Activated CD4-positive, alpha-beta T cell treated with anti-CD3 and anti-CD28 coated beads for 36 hours (primary cell): ENCODE results near the gene CAMTA1. TPM values are rescaled to one million over a fixed set of nuclear protein-coding genes. Genes with fewer than 3 reads are reported as not detected.

Experiments
- ATAC-seq: fragments of 200-7000 bp; cut with Tn5 transposase; one replicate; pipeline ENCODE4 v1.10.0; 2021; ENCODE audit warnings: mild to moderate bottlenecking, moderate library complexity
- CTCF ChIA-PET: fragments of 350-600 bp; sonication (Branson Sonifier 250); formaldehyde crosslinking; loops from one replicate; lab custom pipeline; 2021; ENCODE audit warnings: antibody characterized with exemption; lab: Charles Lee
- POLR2A ChIA-PET: fragments of 350-600 bp; sonication (Branson Sonifier 250); formaldehyde crosslinking; loops from one replicate; lab custom pipeline; 2021; ENCODE audit warnings: antibody characterized with exemption, inconsistent platforms; lab: Charles Lee
- DNase-seq: peaks from one replicate; pipeline ENCODE4 v3.0.0-alpha.2; 2020
- H3K27ac Mint-ChIP-seq: one replicate; pipeline ENCODE4 v1.8.0; 2021; ENCODE audit warnings: mixed read lengths
- H3K27me3 Mint-ChIP-seq: one replicate; pipeline ENCODE4 v1.8.0; 2021; ENCODE audit warnings: mixed read lengths
- H3K36me3 Mint-ChIP-seq: one replicate; pipeline ENCODE4 v1.8.0; 2021; ENCODE audit warnings: low read depth, mixed read lengths
- H3K4me1 Mint-ChIP-seq: one replicate; pipeline ENCODE4 v1.8.0; 2021; ENCODE audit warnings: mixed read lengths
- H3K4me3 Mint-ChIP-seq: one replicate; pipeline ENCODE4 v1.8.0; 2021; ENCODE audit warnings: mild to moderate bottlenecking, moderate library complexity, mixed read lengths
- H3K9me3 Mint-ChIP-seq: one replicate; pipeline ENCODE4 v1.8.0; 2021; ENCODE audit warnings: low read depth, mixed read lengths
- intact Hi-C, 2 experiments: fragments of 100-400 bp; cut with DNase I in 1 of 2; cut with micrococcal nuclease in 1 of 2; formaldehyde crosslinking; loops; one replicate each; pipeline versions ENCODE4 v1.14.2 to v1.15.1; 2022 to 2024; cut with DNase I, micrococcal nuclease
- total RNA-seq, 2 experiments: library from RNA; stranded (reverse); gene quantifications; one replicate each; pipeline ENCODE4 v1.2.3, GENCODE V29; 2021

The CAMTA1 gene
- total RNA-seq, 2 experiments from 2014 or later, result 62.3 to 76.7 TPM

DNA sequence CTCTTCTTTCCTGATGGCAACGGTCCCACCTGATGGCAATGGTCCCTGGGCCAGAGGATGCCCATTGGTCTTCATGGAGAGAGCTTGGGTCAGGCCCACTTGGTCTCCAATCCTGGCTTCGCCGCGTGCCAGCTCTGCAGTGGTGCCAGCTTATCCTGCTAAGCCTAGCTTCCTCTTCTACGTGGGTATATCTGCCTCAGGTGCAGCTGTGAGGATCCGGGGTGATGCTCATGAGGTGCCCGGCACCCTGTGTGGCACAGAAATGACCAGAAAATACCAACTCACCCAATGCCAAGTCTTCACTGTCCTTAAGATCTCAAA is 437.4 kb downstream of the CAMTA1 start:
- DNase-seq (no peak), ATAC-seq (no peak)
- Mint-ChIP-seq H3K27ac (no peak overlapping the region), H3K9me3 (no peaks in the 10 kb centered on the region), H3K36me3 (no peaks in the 10 kb centered on the region), H3K4me3 (no peak overlapping the region), H3K4me1 (no peaks in the 10 kb centered on the region), H3K27me3 (peaks cover 12% of the 10 kb centered on the region)
- CTCF ChIA-PET, result no interaction called here
- POLR2A ChIA-PET, result no interaction called here
- intact Hi-C loops, result loop anchor here in 1 of 2 experiments (5.0 kb wide), 1 partner anchor 425 kb away; no protein-coding TSS in a partner anchor

DNA sequence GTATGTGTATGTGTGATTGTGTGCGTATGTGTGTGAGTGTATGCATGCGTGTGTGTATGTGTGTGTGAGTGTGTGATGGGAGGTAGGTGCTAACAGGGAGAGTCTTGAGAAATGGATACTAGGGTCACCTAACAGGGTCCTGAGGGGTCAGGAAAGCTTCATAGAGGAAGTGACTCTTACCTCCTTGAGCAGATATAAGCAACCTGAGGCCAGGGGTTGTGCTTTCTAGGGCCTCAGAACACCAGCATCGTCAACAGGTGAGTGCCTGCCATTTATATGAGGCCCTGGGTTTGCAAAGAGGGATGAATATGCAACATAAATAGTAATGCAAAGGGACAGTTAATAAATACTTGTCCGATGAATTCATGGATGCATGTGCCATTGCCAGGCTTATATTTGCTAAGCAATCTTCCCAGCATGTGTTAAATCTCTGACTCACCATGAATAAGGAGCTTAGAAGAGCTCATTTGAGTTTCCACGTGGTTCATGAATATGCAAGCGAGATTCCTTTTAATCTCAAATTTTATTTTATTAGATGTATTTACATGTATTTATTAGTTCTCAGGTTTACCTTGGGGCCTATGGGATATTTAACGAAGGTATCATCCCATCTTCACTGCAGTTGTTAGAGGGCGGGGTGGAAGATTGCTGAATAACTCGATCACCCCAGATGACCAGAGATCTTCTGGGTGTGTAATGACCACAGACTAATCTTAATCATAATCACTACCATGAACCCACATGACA is 438.3 kb downstream of the CAMTA1 start:
- DNase-seq, result no peak
- no peak for ATAC-seq
- ChIA-PET POLR2A (no interaction called here), CTCF (no interaction called here)
- Mint-ChIP-seq H3K36me3 (no peaks in the 10 kb centered on the region), H3K27me3 (peaks cover 8% of the 10 kb centered on the region), H3K4me1 (no peaks in the 10 kb centered on the region), H3K4me3 (no peak overlapping the region), H3K27ac (no peak overlapping the region), H3K9me3 (no peaks in the 10 kb centered on the region)
- intact Hi-C loops, result loop anchor here in 1 of 2 experiments (5.0 kb wide), 1 partner anchor 424 kb away; no protein-coding TSS in a partner anchor

DNA sequence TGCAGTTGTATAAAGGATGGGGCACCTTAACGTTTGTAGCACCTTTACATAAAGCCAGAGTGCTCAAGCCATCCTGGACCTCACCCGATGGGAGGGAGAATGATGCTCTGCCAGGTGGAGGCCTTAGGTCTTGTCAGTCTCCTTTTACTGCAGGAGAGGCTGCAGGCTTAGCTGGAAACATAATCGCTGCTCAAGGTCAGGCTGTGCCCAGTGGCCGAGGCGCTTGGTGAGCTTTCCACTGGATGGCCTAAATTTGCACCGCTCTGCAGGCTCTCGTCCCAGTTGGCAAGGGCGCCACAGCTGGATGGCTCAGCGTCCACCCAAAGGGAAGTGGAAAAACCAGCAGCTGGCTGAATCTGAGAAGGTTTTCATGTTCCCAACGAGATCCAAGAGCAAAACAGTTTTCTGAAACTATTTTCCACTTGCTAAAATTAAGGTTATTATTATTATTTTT is 438.9 kb downstream of the CAMTA1 start:
- H3K9me3 Mint-ChIP-seq, result no peaks in the 10 kb centered on the region
- no peak overlapping the region for H3K4me3 Mint-ChIP-seq
- no peak overlapping the region for H3K27ac Mint-ChIP-seq
- peaks cover 5% of the 10 kb centered on the region for H3K27me3 Mint-ChIP-seq
- no peaks in the 10 kb centered on the region for H3K36me3 Mint-ChIP-seq
- POLR2A ChIA-PET, result no interaction called here
- no peak for ATAC-seq
- no peaks in the 10 kb centered on the region for H3K4me1 Mint-ChIP-seq
- CTCF ChIA-PET, result no interaction called here
- intact Hi-C loops, result loop anchor here in 1 of 2 experiments (5.0 kb wide), 1 partner anchor 423 kb away; no protein-coding TSS in a partner anchor
- no peak for DNase-seq

DNA sequence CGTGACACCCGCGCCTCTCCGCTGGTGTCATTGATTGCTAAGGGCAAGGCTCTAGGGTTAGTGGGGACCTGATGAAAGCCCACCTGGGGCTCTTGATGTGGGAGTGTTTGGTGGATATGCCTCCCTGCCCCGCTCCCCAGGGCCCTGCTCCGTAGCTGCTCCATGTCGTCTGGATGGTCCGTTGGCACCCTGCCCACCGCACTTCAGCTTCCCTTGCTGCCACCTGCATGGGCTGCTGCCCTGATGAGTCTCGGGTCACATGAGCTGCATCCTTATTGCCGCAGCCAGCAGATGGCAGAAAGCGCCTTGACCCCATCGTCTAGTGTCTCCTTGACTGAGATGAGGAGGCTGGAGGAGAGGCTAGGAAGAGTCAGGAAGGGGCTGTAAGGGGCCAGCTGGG is 439.4 kb downstream of the CAMTA1 start:
- DNase-seq (peak; percentile 17), ATAC-seq (no peak)
- no peaks in the 10 kb centered on the region for H3K36me3 Mint-ChIP-seq
- no peaks in the 10 kb centered on the region for H3K9me3 Mint-ChIP-seq
- intact Hi-C loops, result loop anchor here in 1 of 2 experiments (5.0 kb wide), 1 partner anchor 423 kb away; no protein-coding TSS in a partner anchor
- H3K27ac Mint-ChIP-seq, result no peak overlapping the region
- H3K4me3 Mint-ChIP-seq, result no peak overlapping the region
- ChIA-PET POLR2A (no interaction called here), CTCF (no interaction called here)
- H3K27me3 Mint-ChIP-seq, result peaks cover 3% of the 10 kb centered on the region
- no peaks in the 10 kb centered on the region for H3K4me1 Mint-ChIP-seq

DNA sequence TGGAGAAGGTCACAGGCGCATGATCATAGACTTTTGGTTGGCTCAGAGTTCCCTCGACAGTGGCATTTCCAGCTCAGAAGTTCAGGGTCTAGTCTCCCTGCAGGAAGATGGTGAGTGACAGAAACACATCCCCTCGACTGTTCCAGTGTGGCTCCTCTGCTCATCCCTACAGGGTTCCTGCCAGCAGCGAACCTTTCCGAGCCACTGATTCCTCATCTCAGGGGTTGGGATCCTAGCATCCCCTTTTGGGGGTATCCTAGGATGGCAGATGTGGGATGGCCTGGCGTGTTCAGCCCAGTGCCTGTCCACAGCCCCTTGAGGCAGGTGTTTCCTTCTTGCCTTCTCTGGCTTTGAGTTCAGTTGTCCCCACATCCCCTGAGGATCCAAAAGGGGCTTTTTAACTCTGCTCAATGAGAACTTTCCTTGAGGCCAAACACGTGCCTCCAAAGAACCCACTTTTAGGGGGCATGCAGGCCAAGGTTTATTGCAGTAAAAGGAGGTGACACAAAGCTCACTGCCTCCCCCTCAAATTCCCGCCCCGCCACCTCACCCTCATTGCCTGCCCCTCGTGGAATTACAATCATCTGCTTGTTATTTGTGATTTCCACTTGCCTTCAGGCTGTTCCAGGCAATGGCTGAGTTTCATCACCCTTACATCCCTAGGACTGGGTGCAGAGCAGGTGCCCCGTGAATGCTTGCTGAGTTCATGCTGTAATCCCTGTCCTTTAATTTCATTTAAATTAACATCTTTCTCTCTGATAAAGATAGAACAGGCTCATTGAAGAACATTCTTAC is 440.7 kb downstream of the CAMTA1 start:
- no peak for DNase-seq
- ChIA-PET POLR2A (no interaction called here), CTCF (interaction anchor here (0.6 kb wide), 1 partner anchor 429 kb away, joined by 3 read pairs; no protein-coding TSS in a partner anchor)
- Mint-ChIP-seq H3K36me3 (no peaks in the 10 kb centered on the region), H3K4me1 (no peaks in the 10 kb centered on the region), H3K27me3 (peaks cover 2% of the 10 kb centered on the region), H3K4me3 (no peak overlapping the region), H3K27ac (no peak overlapping the region), H3K9me3 (no peaks in the 10 kb centered on the region)
- ATAC-seq, result no peak
- intact Hi-C loops, result no loop called here

DNA sequence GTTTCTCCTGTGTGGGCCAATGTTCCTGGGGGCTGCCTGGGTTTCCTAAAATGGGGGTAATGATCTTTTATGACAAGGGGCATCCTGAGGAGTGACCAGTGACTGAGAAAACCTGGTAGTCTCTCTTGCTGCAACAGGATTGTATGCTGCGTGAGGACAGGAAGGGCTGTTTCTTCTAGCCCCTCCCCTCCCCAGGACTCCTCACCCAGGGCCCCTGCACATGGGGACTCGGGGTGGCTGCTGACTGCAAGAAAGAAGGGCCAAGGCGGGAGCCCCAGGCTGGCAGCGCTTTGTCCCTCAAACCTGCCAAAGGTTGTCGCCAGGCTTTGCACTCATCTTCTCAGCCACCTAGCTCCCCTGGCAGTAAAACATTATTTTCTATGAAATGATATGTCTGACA is 442.4 kb downstream of the CAMTA1 start:
- peaks cover 2% of the 10 kb centered on the region for H3K27me3 Mint-ChIP-seq
- no peaks in the 10 kb centered on the region for H3K36me3 Mint-ChIP-seq
- intact Hi-C loops, result no loop called here
- no peak overlapping the region for H3K27ac Mint-ChIP-seq
- no peak for ATAC-seq
- H3K9me3 Mint-ChIP-seq, result no peaks in the 10 kb centered on the region
- no peak overlapping the region for H3K4me3 Mint-ChIP-seq
- POLR2A ChIA-PET, result no interaction called here
- DNase-seq, result no peak
- CTCF ChIA-PET, result no interaction called here
- no peaks in the 10 kb centered on the region for H3K4me1 Mint-ChIP-seq

DNA sequence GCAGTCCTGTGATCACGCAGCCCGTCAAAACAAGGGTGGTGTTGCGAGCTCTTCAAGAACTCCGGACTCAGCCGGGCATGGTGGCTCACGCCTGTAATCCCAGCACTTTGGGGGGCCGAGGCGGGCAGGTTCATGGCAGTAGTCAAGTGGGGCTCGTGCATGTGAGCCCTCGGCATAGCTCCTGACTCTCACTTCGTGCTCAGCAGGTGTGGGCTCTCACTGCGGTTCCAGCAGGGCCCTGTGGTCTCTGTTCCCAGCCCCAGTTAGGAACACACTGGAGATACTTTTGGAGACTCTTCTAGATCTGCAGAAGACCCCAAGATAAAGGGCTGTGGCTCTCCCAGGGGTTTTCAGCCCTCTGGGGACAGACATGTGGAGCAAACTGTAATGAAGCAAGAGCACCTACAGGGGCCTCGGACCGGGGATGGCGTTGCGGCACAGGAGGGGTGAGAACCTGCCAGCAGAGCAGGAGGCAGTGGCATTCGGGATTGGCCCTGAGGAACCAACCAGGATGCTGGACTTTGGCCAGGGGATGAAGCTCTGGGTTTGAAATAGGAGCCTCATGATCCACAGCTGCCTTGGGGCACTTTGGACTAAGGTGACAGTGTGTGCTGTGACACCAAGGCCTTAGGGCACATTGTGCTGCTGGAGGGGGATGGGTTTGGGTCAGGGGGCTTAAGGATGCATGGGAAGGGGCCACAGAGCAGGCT is 443.2 kb downstream of the CAMTA1 start:
- Mint-ChIP-seq H3K36me3 (no peaks in the 10 kb centered on the region), H3K4me3 (no peak overlapping the region), H3K4me1 (no peaks in the 10 kb centered on the region), H3K9me3 (no peaks in the 10 kb centered on the region), H3K27me3 (peaks cover 2% of the 10 kb centered on the region), H3K27ac (no peak overlapping the region)
- POLR2A ChIA-PET, result no interaction called here
- intact Hi-C loops, result no loop called here
- DNase-seq, result no peak
- CTCF ChIA-PET, result no interaction called here
- ATAC-seq, result no peak

DNA sequence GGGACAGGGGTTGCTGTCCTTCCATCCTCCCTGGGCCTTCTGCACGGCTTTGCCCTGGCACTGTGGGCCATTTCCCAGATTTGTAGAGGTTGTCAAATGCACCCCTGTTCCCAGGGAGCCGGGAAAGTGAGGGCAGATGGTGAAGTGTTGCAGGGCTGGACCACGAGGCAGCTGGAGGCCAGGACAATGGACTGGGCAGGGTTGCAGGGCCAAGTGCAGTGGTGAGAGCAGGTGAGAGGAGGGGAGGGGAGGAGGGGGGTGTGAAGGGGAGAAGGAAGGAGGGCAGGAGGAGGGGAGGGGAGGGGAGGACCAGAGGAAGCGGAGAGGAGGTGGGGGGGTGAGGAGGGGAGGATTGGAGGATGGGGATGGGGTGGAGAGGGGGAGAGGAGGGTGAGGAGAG is 443.9 kb downstream of the CAMTA1 start:
- no peak for DNase-seq
- Mint-ChIP-seq H3K4me1 (no peaks in the 10 kb centered on the region), H3K27ac (no peak overlapping the region), H3K4me3 (no peak overlapping the region), H3K27me3 (peaks cover 2% of the 10 kb centered on the region), H3K36me3 (no peaks in the 10 kb centered on the region), H3K9me3 (no peaks in the 10 kb centered on the region)
- intact Hi-C loops, result no loop called here
- ATAC-seq, result no peak
- POLR2A ChIA-PET, result no interaction called here
- CTCF ChIA-PET, result no interaction called here

DNA sequence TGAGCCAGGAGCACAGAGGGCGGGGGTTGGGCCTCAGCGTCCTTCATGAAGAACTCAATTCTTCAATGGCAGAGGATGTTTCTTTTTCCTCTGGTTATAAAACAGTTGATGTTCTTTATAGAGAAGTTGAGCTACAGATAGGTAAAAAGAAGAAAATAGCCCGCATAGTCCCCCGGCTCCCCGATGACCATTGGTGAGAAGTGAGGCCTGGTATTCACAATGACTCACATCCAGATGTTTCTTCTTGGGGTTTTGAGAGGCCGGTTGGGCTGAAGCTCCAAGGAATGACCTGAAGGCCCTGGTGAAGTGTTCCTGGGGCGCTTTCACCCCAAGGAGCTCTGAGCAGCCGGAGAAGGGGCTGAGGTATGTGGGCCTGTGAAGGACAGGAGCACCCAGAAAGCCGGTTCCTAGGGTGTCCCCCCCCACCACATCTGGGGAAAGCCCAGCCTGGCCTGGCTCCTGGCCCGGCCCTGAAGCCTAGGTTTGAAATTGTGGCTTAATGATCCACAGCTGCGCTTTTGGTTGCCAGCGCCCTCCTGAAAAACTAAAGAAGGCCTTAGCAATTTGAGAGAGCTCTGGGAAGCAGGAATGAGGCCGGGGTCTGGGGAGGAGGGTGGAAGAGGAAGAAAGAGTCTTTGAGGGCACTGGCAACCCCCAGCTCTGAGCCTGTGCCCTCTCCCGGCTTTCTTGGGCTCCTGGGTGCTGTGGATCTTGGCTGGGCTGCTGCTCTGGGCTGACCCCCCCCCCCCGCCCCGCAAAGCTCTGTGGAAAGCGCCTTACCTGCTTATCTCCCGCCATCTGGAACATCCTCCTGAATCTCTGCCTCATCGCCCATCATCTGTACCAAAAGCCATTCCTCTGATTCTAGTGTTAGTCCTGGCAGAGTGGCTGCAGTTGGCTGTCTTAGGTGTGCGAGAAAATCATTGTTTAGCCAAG is 444.7 kb downstream of the CAMTA1 start:
- POLR2A ChIA-PET, result no interaction called here
- intact Hi-C loops, result no loop called here

DNA sequence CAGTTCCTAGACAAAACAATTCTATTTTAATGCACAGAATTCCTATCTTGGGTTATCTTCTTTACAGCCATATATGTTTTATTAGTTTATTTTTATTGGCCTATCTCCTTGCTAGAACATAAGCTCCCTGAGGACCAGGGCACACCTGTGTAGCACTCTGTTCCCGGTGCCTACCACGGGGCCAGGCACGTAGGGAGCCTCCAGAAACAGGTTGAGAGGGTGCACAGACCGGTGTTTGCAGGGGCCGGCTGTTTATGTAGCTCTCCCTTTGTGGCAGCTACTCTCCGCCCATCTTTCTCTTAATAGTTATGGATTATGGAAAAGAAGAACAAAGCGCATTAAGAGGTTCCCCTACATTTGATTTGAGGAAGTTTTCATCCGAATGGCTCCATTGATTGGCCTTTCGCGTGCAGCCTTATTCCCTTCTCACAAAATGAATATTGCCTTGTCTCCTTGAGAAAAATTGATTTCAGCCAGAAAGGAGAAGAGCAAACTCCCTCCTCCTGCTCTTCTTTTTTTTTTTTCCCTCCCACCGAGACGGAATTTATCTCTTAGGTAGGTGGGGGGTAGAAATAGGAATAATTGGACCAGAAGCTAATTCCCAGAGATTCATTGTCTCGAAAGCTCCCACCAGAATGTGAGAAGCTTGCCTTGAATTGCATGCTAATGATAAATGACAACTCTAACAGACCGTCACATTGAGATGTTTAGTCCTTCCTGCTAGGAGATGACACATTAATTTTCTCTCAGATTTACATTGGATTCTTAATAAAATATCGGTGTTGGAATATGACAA is 447.4 kb downstream of the CAMTA1 start:
- intact Hi-C loops, result no loop called here
- no peak overlapping the region for H3K27ac Mint-ChIP-seq
- H3K27me3 Mint-ChIP-seq, result peaks cover 6% of the 10 kb centered on the region
- H3K4me3 Mint-ChIP-seq, result no peak overlapping the region
- ChIA-PET CTCF (interaction anchor here (0.5 kb wide), 1 partner anchor 75 kb away, joined by 3 read pairs; no protein-coding TSS in a partner anchor), POLR2A (no interaction called here)
- no peaks in the 10 kb centered on the region for H3K4me1 Mint-ChIP-seq
- no peaks in the 10 kb centered on the region for H3K36me3 Mint-ChIP-seq
- DNase-seq (no peak), ATAC-seq (no peak)
- H3K9me3 Mint-ChIP-seq, result no peaks in the 10 kb centered on the region

More for the DNA sequence above, 444.7 kb downstream of the CAMTA1 start:
- no peak for ATAC-seq
- H3K36me3 Mint-ChIP-seq, result no peaks in the 10 kb centered on the region
- no peaks in the 10 kb centered on the region for H3K9me3 Mint-ChIP-seq
- peaks cover 2% of the 10 kb centered on the region for H3K27me3 Mint-ChIP-seq
- DNase-seq, result no peak
- H3K4me1 Mint-ChIP-seq, result no peaks in the 10 kb centered on the region
- CTCF ChIA-PET, result no interaction called here
- no peak overlapping the region for H3K4me3 Mint-ChIP-seq
- no peak overlapping the region for H3K27ac Mint-ChIP-seq
